Ascending aorta (tissue), 2 donors: Measurements from ENCODE around the gene IGFBP2. TPM values are rescaled to one million over a fixed set of nuclear protein-coding genes. Genes with fewer than 3 reads are reported as not detected.

Source experiments
- DNase-seq, 2 donors: peaks; one replicate each; pipeline ENCODE4 v3.0.0-alpha.2; 2019; ENCODE audit warnings: low spot score in 2 of 2
- H3K27ac ChIP-seq, 2 donors: fragments of 200-600 bp; sonication (generic); one replicate each; pipeline ENCODE4 v1.5.1; 2016 to 2017; ENCODE audit warnings: mild to moderate bottlenecking in 1 of 2
- H3K27me3 ChIP-seq: fragments of 200-600 bp; sonication (generic); one replicate; pipeline ENCODE4 v1.5.1; 2017
- H3K36me3 ChIP-seq, 2 donors: fragments of 200-600 bp; sonication (generic); one replicate each; pipeline ENCODE4 v1.5.1; 2016
- H3K4me1 ChIP-seq, 2 donors: fragments of 200-600 bp; sonication (generic); one replicate each; pipeline ENCODE4 v1.5.1; 2016 to 2017; ENCODE audit warnings: mild to moderate bottlenecking in 1 of 2
- H3K4me3 ChIP-seq, 2 donors: fragments of 200-600 bp; sonication (generic); one replicate each; pipeline ENCODE4 v1.5.1; 2016 to 2017; ENCODE audit warnings: mild to moderate bottlenecking in 1 of 2
- H3K9me3 ChIP-seq, 2 donors: fragments of 200-600 bp; sonication (generic); one replicate each; pipeline ENCODE4 v1.5.1; 2016
- CTCF ChIP-seq, 3 experiments: fragments of 200-600 bp in 2 of 3; fragments of 450-650 bp in 1 of 3; sonication (generic) in 2 of 3; IDR thresholded peaks; one replicate each; pipeline ENCODE4 v1.5.1; 2016 to 2019; ENCODE audit warnings: antibody characterized with exemption in 3 of 3, mild to moderate bottlenecking in 1 of 3, moderate library complexity in 1 of 3
- intact Hi-C: fragments of 100-400 bp; cut with DNase I; formaldehyde crosslinking; loops from one replicate; pipeline ENCODE4 v1.15.1; 2023
- total RNA-seq: library from RNA; depleted of rRNA; stranded (reverse); fragments of >200 nt; gene quantifications from one replicate; pipeline ENCODE4 v1.1.0, GENCODE V29; 2016

Gene IGFBP2
- total RNA-seq, 1 donor from 2014 or later = 1,691 TPM

- peak overlapping the region; percentile 59 to 66 for H3K27ac ChIP-seq
- no peak for DNase-seq
- TF ChIP-seq CTCF (IDR thresholded peaks at IDR 0.05) = no peak
These were observed 31.4 kb downstream of the IGFBP2 start for GRCh38 chr2:216664593-216665034.

GRCh38 chr2:216665242-216665641, 32.0 kb downstream of the IGFBP2 start:
- DNase-seq = no peak
- no peak overlapping the region for H3K4me3 ChIP-seq
- no peaks in the 10 kb centered on the region for H3K27me3 ChIP-seq
- H3K36me3 ChIP-seq = peaks cover 27 to 43% of the 10 kb centered on the region in 2 donors
- peaks cover 0 to 16% of the 10 kb centered on the region in 2 donors for H3K4me1 ChIP-seq
- intact Hi-C loops = loop anchor here (5.0 kb wide), 1 partner anchor 93 kb away; no protein-coding TSS in a partner anchor
- no peak for TF ChIP-seq CTCF (IDR thresholded peaks at IDR 0.05)
- H3K9me3 ChIP-seq = no peaks in the 10 kb centered on the region
- H3K27ac ChIP-seq = peak overlapping the region; percentile 59 to 66

More at GRCh38 chr2:216664593-216665034, 31.4 kb downstream of the IGFBP2 start:
- Histone ChIP-seq H3K36me3 (peaks cover 27 to 47% of the 10 kb centered on the region in 2 donors), H3K4me1 (peaks cover 0 to 16% of the 10 kb centered on the region in 2 donors), H3K27me3 (no peaks in the 10 kb centered on the region), H3K9me3 (no peaks in the 10 kb centered on the region), H3K4me3 (no peak overlapping the region)
- intact Hi-C loops = loop anchor here (5.0 kb wide), 1 partner anchor 92 kb away; no protein-coding TSS in a partner anchor

GRCh38 chr2:216665717-216666116, 32.5 kb downstream of the IGFBP2 start:
- H3K4me3 ChIP-seq = no peak overlapping the region
- intact Hi-C loops = loop anchor here (1.0 to 5.0 kb wide), 3 partner anchors 29 to 146 kb away; no protein-coding TSS in a partner anchor
- H3K27ac ChIP-seq = peak overlapping the region; percentile 35 to 59
- no peaks in the 10 kb centered on the region for H3K9me3 ChIP-seq
- peaks cover 0 to 16% of the 10 kb centered on the region in 2 donors for H3K4me1 ChIP-seq
- H3K36me3 ChIP-seq = peaks cover 24 to 38% of the 10 kb centered on the region in 2 donors
- no peaks in the 10 kb centered on the region for H3K27me3 ChIP-seq
- no peak for DNase-seq
- no peak for TF ChIP-seq CTCF (IDR thresholded peaks at IDR 0.05)

GRCh38 chr2:216666461-216667233, 33.4 kb downstream of the IGFBP2 start:
- TF ChIP-seq CTCF (IDR thresholded peaks at IDR 0.05) = peak; percentile 97 to 99 (median 98)
- intact Hi-C loops = loop anchor here (1.0 to 5.0 kb wide), 3 partner anchors 30 to 147 kb away; no protein-coding TSS in a partner anchor
- DNase-seq = peak in 1 of 2 donors; percentile 85
- Histone ChIP-seq H3K27ac (peak overlapping the region; percentile 35 to 59), H3K27me3 (no peaks in the 10 kb centered on the region), H3K4me3 (no peak overlapping the region), H3K4me1 (peaks cover 0 to 16% of the 10 kb centered on the region in 2 donors), H3K9me3 (no peaks in the 10 kb centered on the region), H3K36me3 (peaks cover 14 to 29% of the 10 kb centered on the region in 2 donors)

GRCh38 chr2:216670266-216671080, 37.3 kb downstream of the IGFBP2 start:
- Histone ChIP-seq H3K4me1 (peaks cover 0 to 6% of the 10 kb centered on the region in 2 donors), H3K4me3 (no peak overlapping the region), H3K27ac (peak overlapping the region; percentile 55 to 64), H3K27me3 (no peaks in the 10 kb centered on the region), H3K36me3 (peaks cover 17 to 21% of the 10 kb centered on the region in 2 donors), H3K9me3 (no peaks in the 10 kb centered on the region)
- intact Hi-C loops = no loop called here
- DNase-seq = no peak
- TF ChIP-seq CTCF (IDR thresholded peaks at IDR 0.05) = no peak
